Karpas-422 (cell line): ENCODE data around the gene PARD3B. TPM values are rescaled to one million over a fixed set of nuclear protein-coding genes. Genes with fewer than 3 reads are reported as not detected.

Source experiments
- DNase-seq: peaks from one replicate; pipeline ENCODE4 v3.0.0-alpha.2; 2015
- H2AFZ ChIP-seq: fragments of 200-600 bp; sonication (generic); 2 replicates; pipeline ENCODE4 v1.6.1; 2014; ENCODE audit warnings: antibody characterized with exemption, low read length, mixed read lengths
- H3K27ac ChIP-seq: fragments of 200-600 bp; sonication (generic); 2 replicates; pipeline ENCODE4 v1.5.1; 2014; ENCODE audit warnings: mild to moderate bottlenecking, low read length, moderate library complexity
- H3K27me3 ChIP-seq: fragments of 200-600 bp; sonication (generic); 2 replicates; pipeline ENCODE4 v1.6.1; 2014; ENCODE audit warnings: low read length, mixed read lengths
- H3K36me3 ChIP-seq: fragments of 200-600 bp; sonication (generic); 2 replicates; pipeline ENCODE4 v1.6.1; 2014; ENCODE audit warnings: low read length, mixed read lengths; ENCODE audit not compliant: insufficient read depth
- H3K4me1 ChIP-seq: fragments of 200-600 bp; sonication (generic); 2 replicates; pipeline ENCODE4 v1.6.1; 2014; ENCODE audit warnings: mild to moderate bottlenecking, low read length, mixed read lengths
- H3K4me2 ChIP-seq: fragments of 200-600 bp; sonication (generic); 2 replicates; pipeline ENCODE4 v1.6.1; 2014; ENCODE audit warnings: low read length, low read depth, mild to moderate bottlenecking; ENCODE audit not compliant: poor library complexity, severe bottlenecking
- H3K4me3 ChIP-seq: fragments of 200-600 bp; sonication (generic); 2 replicates; pipeline ENCODE4 v1.5.1; 2014; ENCODE audit warnings: mild to moderate bottlenecking, antibody characterized with exemption, low read length, mixed read lengths
- H3K79me2 ChIP-seq: fragments of 200-600 bp; sonication (generic); 2 replicates; pipeline ENCODE4 v1.6.1; 2014; ENCODE audit warnings: mild to moderate bottlenecking, low read length, mixed read lengths
- H3K9ac ChIP-seq: fragments of 200-600 bp; sonication (generic); 2 replicates; pipeline ENCODE4 v1.6.0; 2014; ENCODE audit warnings: low read length
- H3K9me2 ChIP-seq: fragments of 200-600 bp; sonication (generic), shearing (Covaris generic); replicated peaks from 2 replicates; pipeline ENCODE4 v1.6.0; 2014; ENCODE audit warnings: mild to moderate bottlenecking, low read length, moderate library complexity; ENCODE audit not compliant: insufficient read depth
- H3K9me3 ChIP-seq: fragments of 300-700, 200-600 bp; sonication (generic); 2 replicates; pipeline ENCODE4 v1.6.1; 2014; ENCODE audit warnings: low read length, mixed read lengths
- H4K20me1 ChIP-seq: fragments of 200-600 bp; sonication (generic); 2 replicates; pipeline ENCODE4 v1.6.1; 2014; ENCODE audit warnings: mild to moderate bottlenecking, antibody characterized with exemption, low read length, low read depth; ENCODE audit not compliant: insufficient read depth
- total RNA-seq: library from RNA; depleted of rRNA; stranded (reverse); fragments of >200 nt; shearing (Covaris generic); gene quantifications from 2 replicates; pipeline ENCODE4 v1.2.3, GENCODE V29; 2014; ENCODE audit warnings: low replicate concordance

PARD3B gene
- total RNA-seq, 1 experiment from 2014 or later, result not detected

DNA sequence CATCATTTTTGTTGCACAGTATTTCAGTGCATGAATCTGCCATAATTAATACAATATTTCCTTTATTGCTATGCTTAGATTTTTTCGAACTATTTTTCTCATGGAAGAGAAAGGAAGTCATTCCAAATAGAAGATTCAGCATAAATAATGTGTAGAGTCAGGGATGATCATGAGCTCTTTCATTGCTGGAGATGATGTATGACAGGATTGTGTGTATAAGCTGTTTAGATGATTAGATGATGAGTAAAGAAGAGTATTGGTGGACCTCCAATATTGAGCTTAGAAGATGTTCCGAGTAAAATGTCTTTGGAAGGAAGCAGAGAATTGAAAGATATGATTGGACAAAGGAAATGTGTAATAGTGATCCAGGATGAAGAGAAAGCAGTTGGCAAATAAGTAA is 364.5 kb downstream of the PARD3B start:
- Histone ChIP-seq H3K9ac (no peak overlapping the region), H3K4me2 (no peak overlapping the region), H3K27ac (no peak overlapping the region), H4K20me1 (no peaks in the 10 kb centered on the region), H3K4me3 (no peak overlapping the region), H2AFZ (no peak overlapping the region), H3K79me2 (no peaks in the 10 kb centered on the region), H3K4me1 (no peaks in the 10 kb centered on the region), H3K9me3 (no peaks in the 10 kb centered on the region), H3K36me3 (no peaks in the 10 kb centered on the region), H3K9me2 (no peaks in the 10 kb centered on the region), H3K27me3 (no peaks in the 10 kb centered on the region)
- DNase-seq, result no peak

DNA sequence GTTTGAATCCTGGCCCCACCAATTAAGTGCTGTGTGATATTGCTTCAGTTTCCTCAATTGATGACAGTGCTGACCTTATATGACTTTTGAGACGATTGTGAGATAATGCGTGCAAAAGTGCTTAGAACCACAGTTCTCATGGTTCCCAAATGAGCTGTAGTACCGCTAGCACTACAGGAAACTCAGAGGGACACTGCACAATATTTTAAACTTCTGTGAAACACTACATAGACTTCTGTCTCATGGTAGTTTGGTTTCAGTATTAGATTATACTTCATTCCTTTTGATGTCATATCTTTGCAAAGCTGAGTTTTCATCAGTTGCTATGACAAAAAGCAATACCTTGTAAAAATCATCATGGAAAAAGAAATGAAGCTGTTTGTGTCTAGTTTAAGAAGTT is 368.0 kb downstream of the PARD3B start:
- no peak overlapping the region for H2AFZ ChIP-seq
- H3K4me2 ChIP-seq, result no peak overlapping the region
- H3K79me2 ChIP-seq, result no peaks in the 10 kb centered on the region
- H3K27ac ChIP-seq, result no peak overlapping the region
- no peak overlapping the region for H3K9ac ChIP-seq
- H3K4me3 ChIP-seq, result no peak overlapping the region
- no peaks in the 10 kb centered on the region for H4K20me1 ChIP-seq
- H3K36me3 ChIP-seq, result no peaks in the 10 kb centered on the region
- no peaks in the 10 kb centered on the region for H3K9me2 ChIP-seq
- no peaks in the 10 kb centered on the region for H3K4me1 ChIP-seq
- no peaks in the 10 kb centered on the region for H3K27me3 ChIP-seq
- no peaks in the 10 kb centered on the region for H3K9me3 ChIP-seq
- no peak for DNase-seq

DNA sequence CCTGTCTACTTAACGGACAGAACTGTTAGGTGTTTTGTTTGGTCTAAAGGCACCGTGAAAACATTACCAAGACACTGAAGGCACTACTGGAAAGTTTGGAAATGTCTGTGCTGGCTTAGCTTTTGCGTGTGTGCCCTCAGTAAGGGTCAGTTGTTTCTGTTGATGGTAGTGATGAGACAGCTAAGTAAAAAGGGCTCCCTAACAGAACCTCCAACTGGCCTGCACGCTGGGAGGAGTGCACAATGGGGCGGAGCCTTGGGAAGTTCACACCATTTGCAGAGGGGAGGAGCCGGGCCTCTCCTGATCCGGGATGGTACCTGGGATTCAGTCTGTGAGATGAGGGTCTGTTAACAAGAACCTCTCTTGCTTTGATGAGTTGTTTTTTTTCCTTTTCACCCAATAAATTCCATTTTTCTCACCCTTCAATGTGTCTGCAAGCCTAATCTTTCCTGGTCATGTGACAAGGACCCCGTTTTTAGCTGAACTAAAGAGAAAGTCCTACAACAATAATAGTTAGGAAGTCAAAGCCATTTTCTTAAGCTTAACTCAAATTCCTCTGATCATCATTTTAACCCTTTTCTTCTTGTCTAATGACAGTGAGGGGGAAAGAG is 368.7 kb downstream of the PARD3B start:
- H3K4me3 ChIP-seq, result no peak overlapping the region
- H3K4me1 ChIP-seq, result no peaks in the 10 kb centered on the region
- H3K9ac ChIP-seq, result no peak overlapping the region
- H4K20me1 ChIP-seq, result no peaks in the 10 kb centered on the region
- H3K79me2 ChIP-seq, result no peaks in the 10 kb centered on the region
- H2AFZ ChIP-seq, result no peak overlapping the region
- H3K27me3 ChIP-seq, result no peaks in the 10 kb centered on the region
- no peak overlapping the region for H3K27ac ChIP-seq
- H3K9me3 ChIP-seq, result no peaks in the 10 kb centered on the region
- H3K4me2 ChIP-seq, result no peak overlapping the region
- H3K36me3 ChIP-seq, result no peaks in the 10 kb centered on the region
- H3K9me2 ChIP-seq, result no peaks in the 10 kb centered on the region
- no peak for DNase-seq

GRCh38 chr2:204914708-204915107 is 369.4 kb downstream of the PARD3B start:
- Histone ChIP-seq H3K36me3 (no peaks in the 10 kb centered on the region), H3K79me2 (no peaks in the 10 kb centered on the region), H2AFZ (no peak overlapping the region), H4K20me1 (no peaks in the 10 kb centered on the region), H3K9me3 (no peaks in the 10 kb centered on the region), H3K4me1 (no peaks in the 10 kb centered on the region), H3K9ac (no peak overlapping the region), H3K9me2 (no peaks in the 10 kb centered on the region), H3K4me3 (no peak overlapping the region), H3K27me3 (no peaks in the 10 kb centered on the region), H3K27ac (no peak overlapping the region), H3K4me2 (no peak overlapping the region)
- no peak for DNase-seq

- no peak overlapping the region for H3K4me2 ChIP-seq
- H2AFZ ChIP-seq, result no peak overlapping the region
- no peaks in the 10 kb centered on the region for H3K4me1 ChIP-seq
- H4K20me1 ChIP-seq, result no peaks in the 10 kb centered on the region
- no peak for DNase-seq
- H3K4me3 ChIP-seq, result no peak overlapping the region
- H3K9me2 ChIP-seq, result no peaks in the 10 kb centered on the region
- no peaks in the 10 kb centered on the region for H3K36me3 ChIP-seq
- no peak overlapping the region for H3K9ac ChIP-seq
- no peaks in the 10 kb centered on the region for H3K79me2 ChIP-seq
- H3K27me3 ChIP-seq, result no peaks in the 10 kb centered on the region
- H3K9me3 ChIP-seq, result no peaks in the 10 kb centered on the region
- no peak overlapping the region for H3K27ac ChIP-seq
These were observed 371.9 kb downstream of the PARD3B start for GRCh38 chr2:204917089-204917701.

- Histone ChIP-seq H3K4me3 (no peak overlapping the region), H2AFZ (no peak overlapping the region), H3K9me2 (no peaks in the 10 kb centered on the region), H4K20me1 (no peaks in the 10 kb centered on the region), H3K9ac (no peak overlapping the region), H3K4me2 (no peak overlapping the region), H3K27me3 (no peaks in the 10 kb centered on the region), H3K36me3 (no peaks in the 10 kb centered on the region), H3K4me1 (no peaks in the 10 kb centered on the region), H3K27ac (no peak overlapping the region), H3K79me2 (no peaks in the 10 kb centered on the region), H3K9me3 (no peaks in the 10 kb centered on the region)
- DNase-seq, result no peak
These were observed 375.5 kb downstream of the PARD3B start for GRCh38 chr2:204920776-204921175.

DNA sequence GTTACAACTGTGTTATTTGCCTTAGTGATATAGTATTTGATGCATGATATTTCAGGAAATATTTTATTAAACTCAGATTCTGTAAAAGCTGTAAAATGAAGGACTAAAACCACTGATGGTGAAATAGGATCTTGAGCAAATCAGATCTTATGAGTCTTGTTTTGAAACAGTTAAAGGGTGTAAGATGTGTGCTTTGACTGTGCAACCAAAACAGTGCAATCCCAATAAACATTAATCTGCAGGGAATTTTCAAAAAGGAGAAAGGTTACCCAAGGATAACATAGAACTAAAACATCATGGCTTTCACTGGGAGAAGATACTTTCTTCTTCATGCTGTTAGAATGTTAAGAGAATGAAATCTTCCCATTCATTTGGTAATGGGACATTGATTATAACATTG is 378.7 kb downstream of the PARD3B start:
- no peak overlapping the region for H3K4me3 ChIP-seq
- no peak for DNase-seq
- no peak overlapping the region for H3K9ac ChIP-seq
- no peaks in the 10 kb centered on the region for H3K4me1 ChIP-seq
- no peaks in the 10 kb centered on the region for H3K9me3 ChIP-seq
- no peaks in the 10 kb centered on the region for H3K36me3 ChIP-seq
- H3K4me2 ChIP-seq, result no peak overlapping the region
- H3K27ac ChIP-seq, result no peak overlapping the region
- H3K9me2 ChIP-seq, result no peaks in the 10 kb centered on the region; the same call in 1 of the 2 replicates
- H2AFZ ChIP-seq, result no peak overlapping the region
- no peaks in the 10 kb centered on the region for H3K79me2 ChIP-seq
- no peaks in the 10 kb centered on the region for H3K27me3 ChIP-seq
- H4K20me1 ChIP-seq, result no peaks in the 10 kb centered on the region

DNA sequence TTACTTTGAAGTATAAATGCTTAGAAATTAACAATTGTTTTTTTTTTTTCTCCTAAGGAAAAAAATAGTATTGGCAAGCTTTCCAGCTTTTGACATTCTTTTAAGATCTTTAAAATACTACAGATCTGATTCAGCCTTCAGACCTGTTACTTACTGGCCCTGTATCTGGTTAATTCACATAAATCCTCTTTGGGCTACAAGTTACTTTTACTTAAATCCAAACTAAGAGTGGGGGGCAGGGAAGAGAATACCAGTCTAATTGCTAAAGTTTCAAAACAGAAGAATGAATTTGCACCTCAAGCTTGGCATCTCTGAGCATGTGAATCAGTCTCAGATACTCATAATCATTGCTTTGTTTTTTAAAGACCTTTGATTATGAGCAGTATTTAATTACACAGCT is 386.3 kb downstream of the PARD3B start:
- H3K27me3 ChIP-seq, result no peaks in the 10 kb centered on the region
- H2AFZ ChIP-seq, result no peak overlapping the region
- no peaks in the 10 kb centered on the region; the same call in 1 of the 2 replicates for H3K9me2 ChIP-seq
- no peak overlapping the region for H3K9ac ChIP-seq
- no peak overlapping the region for H3K4me2 ChIP-seq
- H3K36me3 ChIP-seq, result no peaks in the 10 kb centered on the region
- H3K79me2 ChIP-seq, result no peaks in the 10 kb centered on the region
- H3K4me3 ChIP-seq, result no peak overlapping the region
- no peaks in the 10 kb centered on the region for H3K4me1 ChIP-seq
- no peak for DNase-seq
- H3K27ac ChIP-seq, result no peak overlapping the region
- H3K9me3 ChIP-seq, result no peaks in the 10 kb centered on the region
- no peaks in the 10 kb centered on the region for H4K20me1 ChIP-seq
